Embryonic facial prominence (tissue), 1 donor: Measurements from ENCODE around the gene RHOT1.

ENCODE experiments used
- DNase-seq: peaks from one replicate; pipeline ENCODE4 v3.0.0-alpha.2; 2016; ENCODE audit errors: extremely low spot score

The RHOT1 gene

GRCh38 chr17:32268734-32269288 lies 126.5 kb downstream of the RHOT1 start:
- DNase-seq, result no peak

DNA sequence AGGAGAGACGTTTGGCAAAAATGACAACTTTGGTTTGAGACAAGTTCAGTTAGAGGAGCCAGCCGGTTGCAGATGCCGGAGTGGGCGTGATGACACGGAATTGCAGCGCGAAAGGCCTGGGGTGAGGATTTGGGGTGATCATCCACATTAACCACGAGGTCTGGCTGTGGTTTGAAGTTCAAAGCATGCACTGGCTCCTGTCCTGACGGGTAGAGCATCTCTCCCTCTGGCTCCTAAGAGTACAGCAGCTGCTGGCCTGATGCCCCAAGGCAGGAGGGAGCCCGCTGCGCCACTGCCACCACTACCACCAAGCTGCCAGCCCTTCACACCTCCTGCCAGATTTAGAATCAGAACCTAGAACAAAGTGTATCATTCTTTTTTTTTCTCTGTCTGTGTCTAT lies 127.1 kb downstream of the RHOT1 start:
- DNase-seq, result no peak

DNA sequence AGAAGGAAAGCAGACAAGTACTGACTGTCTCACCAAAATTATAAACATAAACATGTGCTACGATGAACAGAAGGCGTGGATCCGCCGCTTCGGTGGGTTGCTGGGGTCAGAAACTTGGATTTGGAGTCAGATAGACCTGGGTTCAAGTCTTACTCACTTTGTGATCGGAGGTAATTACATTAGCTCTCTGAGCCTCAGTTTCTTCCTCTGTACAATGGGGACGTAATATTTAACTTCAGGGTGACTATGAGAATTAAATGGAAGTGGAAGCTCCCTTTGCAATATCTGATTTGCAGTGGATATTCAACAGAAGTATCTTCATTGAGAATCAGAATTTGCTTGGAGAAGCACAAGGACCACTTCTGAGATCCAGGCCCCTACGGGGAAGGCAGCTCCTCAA lies 129.5 kb downstream of the RHOT1 start:
- DNase-seq, result no peak

- DNase-seq, result no peak
These were observed 131.8 kb downstream of the RHOT1 start for GRCh38 chr17:32274101-32274500.

- no peak for DNase-seq
These were observed 132.3 kb downstream of the RHOT1 start for GRCh38 chr17:32274643-32275042.
